Measurements from ENCODE around the gene TOMT. TPM values are rescaled to one million over a fixed set of nuclear protein-coding genes. Genes with fewer than 3 reads are reported as not detected.

TOMT gene
- total RNA-seq, 1 donor from 2014 or later, result not detected

DNA sequence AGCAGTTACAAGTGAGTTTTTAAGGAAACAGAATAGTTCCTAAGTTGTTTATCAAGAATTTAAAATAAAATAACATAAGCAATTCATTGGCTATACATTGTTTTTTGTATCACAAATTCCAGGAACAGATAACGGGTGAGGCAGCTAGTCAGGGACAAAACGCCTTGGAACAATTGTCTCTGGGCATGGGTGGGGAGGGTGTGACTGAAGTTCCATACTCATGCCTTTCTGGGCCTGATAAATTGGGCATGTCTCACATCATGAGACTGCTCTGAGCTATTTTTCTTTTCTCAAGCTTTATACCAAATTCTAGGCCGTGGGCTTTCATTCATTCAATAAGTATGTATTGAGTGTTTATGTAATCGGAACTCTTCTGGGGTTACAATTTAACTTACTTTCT is 51.4 kb downstream of the TOMT start:
- H3K27ac ChIP-seq, result no peak overlapping the region
- TF ChIP-seq, protein P1, sequence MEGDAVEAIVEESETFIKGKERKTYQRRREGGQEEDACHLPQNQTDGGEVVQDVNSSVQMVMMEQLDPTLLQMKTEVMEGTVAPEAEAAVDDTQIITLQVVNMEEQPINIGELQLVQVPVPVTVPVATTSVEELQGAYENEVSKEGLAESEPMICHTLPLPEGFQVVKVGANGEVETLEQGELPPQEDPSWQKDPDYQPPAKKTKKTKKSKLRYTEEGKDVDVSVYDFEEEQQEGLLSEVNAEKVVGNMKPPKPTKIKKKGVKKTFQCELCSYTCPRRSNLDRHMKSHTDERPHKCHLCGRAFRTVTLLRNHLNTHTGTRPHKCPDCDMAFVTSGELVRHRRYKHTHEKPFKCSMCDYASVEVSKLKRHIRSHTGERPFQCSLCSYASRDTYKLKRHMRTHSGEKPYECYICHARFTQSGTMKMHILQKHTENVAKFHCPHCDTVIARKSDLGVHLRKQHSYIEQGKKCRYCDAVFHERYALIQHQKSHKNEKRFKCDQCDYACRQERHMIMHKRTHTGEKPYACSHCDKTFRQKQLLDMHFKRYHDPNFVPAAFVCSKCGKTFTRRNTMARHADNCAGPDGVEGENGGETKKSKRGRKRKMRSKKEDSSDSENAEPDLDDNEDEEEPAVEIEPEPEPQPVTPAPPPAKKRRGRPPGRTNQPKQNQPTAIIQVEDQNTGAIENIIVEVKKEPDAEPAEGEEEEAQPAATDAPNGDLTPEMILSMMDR (IDR thresholded peaks at IDR 0.05), result no peak
- H3K27me3 ChIP-seq, result no peaks in the 10 kb centered on the region
- no peaks in the 10 kb centered on the region for H3K9me3 ChIP-seq
- no peak overlapping the region for H3K4me3 ChIP-seq
- no peak for DNase-seq
- intact Hi-C loops (cut with DNase I), result no loop called here
- H3K4me1 ChIP-seq, result no peaks in the 10 kb centered on the region
- ATAC-seq, result no peak
- H3K36me3 ChIP-seq, result no peaks in the 10 kb centered on the region

Small RNA genes within 50 kb of the gene (microRNA-seq; reads per million reads assigned to microRNA genes)
- gene MIR3165 (ENCODE audit: borderline microRNAs expressed), result not detected

Other genes starting within 250 kb of the TOMT start
- not detected for gene DEFB131B, start 227.5 kb upstream of the TOMT start, total RNA-seq
- gene XNDC1N, start 177.3 kb upstream of the TOMT start, total RNA-seq, result 7.0 TPM
- gene RNF121, start 176.9 kb upstream of the TOMT start, total RNA-seq, result 26.8 TPM
- gene IL18BP, start 107.0 kb upstream of the TOMT start, total RNA-seq, result 21.5 TPM
- 192 TPM for gene NUMA1, start 25.4 kb upstream of the TOMT start, total RNA-seq
- 6.8 TPM for gene LRRC51, start 25.1 kb upstream of the TOMT start, total RNA-seq
- 100 TPM for gene LAMTOR1, start 2.6 kb upstream of the TOMT start, total RNA-seq
- gene ANAPC15, start 6.8 kb downstream of the TOMT start, total RNA-seq, result 25.2 TPM
- gene FOLR3, start 29.8 kb downstream of the TOMT start, total RNA-seq, result 29.0 TPM
- gene FOLR1, start 86.2 kb downstream of the TOMT start, total RNA-seq, result 163 TPM
- gene FOLR2, start 110.9 kb downstream of the TOMT start, total RNA-seq, result 22.8 TPM
- 146 TPM for gene INPPL1, start 118.8 kb downstream of the TOMT start, total RNA-seq
- gene PHOX2A, start 138.3 kb downstream of the TOMT start, total RNA-seq, result not detected